H9 (cell line): Measurements from ENCODE around the gene YJU2. TPM values are rescaled to one million over a fixed set of nuclear protein-coding genes. Genes with fewer than 3 reads are reported as not detected.

Source experiments
- DNase-seq: peaks from one replicate; pipeline ENCODE4 v3.0.0-alpha.2; 2017
- H2AFZ ChIP-seq: one replicate; pipeline ENCODE4 v1.6.1; 2013; ENCODE audit warnings: mild to moderate bottlenecking, low read length, control low read depth, moderate library complexity
- H2AK5ac ChIP-seq: 2 replicates; pipeline ENCODE4 v1.6.1; 2013; ENCODE audit warnings: low read length, control low read depth, mixed read lengths; ENCODE audit not compliant: insufficient read length
- H2BK120ac ChIP-seq: one replicate; pipeline ENCODE4 v1.6.1; 2013; ENCODE audit warnings: low read depth, mild to moderate bottlenecking, low read length, control low read depth, inconsistent platforms; ENCODE audit not compliant: poor library complexity, severe bottlenecking
- H2BK12ac ChIP-seq: 2 replicates; pipeline ENCODE4 v1.6.1; 2013; ENCODE audit warnings: low read length, control low read depth, mixed read lengths, low read depth; ENCODE audit not compliant: insufficient read length
- H2BK15ac ChIP-seq: 2 replicates; pipeline ENCODE4 v1.6.1; 2013; ENCODE audit warnings: low read depth, low read length, control low read depth
- H2BK20ac ChIP-seq: one replicate; pipeline ENCODE4 v1.6.1; 2013; ENCODE audit warnings: low read depth, mild to moderate bottlenecking, low read length, control low read depth, inconsistent platforms; ENCODE audit not compliant: poor library complexity, severe bottlenecking
- H2BK5ac ChIP-seq: 2 replicates; pipeline ENCODE4 v1.6.1; 2013; ENCODE audit warnings: low read length, control low read depth, mixed read lengths; ENCODE audit not compliant: insufficient read length
- H3K14ac ChIP-seq: 2 replicates; pipeline ENCODE4 v1.6.1; 2013; ENCODE audit warnings: low read length, control low read depth; ENCODE audit not compliant: insufficient read depth
- H3K18ac ChIP-seq: 2 replicates; pipeline ENCODE4 v1.6.1; 2013; ENCODE audit warnings: low read depth, mild to moderate bottlenecking, mixed read lengths, low read length, control low read depth; ENCODE audit not compliant: insufficient read length
- H3K23ac ChIP-seq: 2 replicates; pipeline ENCODE4 v1.6.1; 2013; ENCODE audit warnings: low read length, control low read depth, mixed read lengths, low read depth; ENCODE audit not compliant: insufficient read length
- H3K23me2 ChIP-seq: 2 replicates; pipeline ENCODE4 v1.6.1; 2013; ENCODE audit warnings: low read depth, mild to moderate bottlenecking, mixed read lengths, low read length, control low read depth; ENCODE audit not compliant: insufficient read length, poor library complexity, severe bottlenecking
- H3K27ac ChIP-seq: 2 replicates; pipeline ENCODE4 v1.5.1; 2013; ENCODE audit warnings: low read length, control low read depth, mixed read lengths, low read depth; ENCODE audit not compliant: insufficient read length
- H3K27me3 ChIP-seq: 2 replicates; pipeline ENCODE4 v1.6.1; 2013; ENCODE audit warnings: low read length, control low read depth, inconsistent platforms; ENCODE audit not compliant: insufficient read depth
- H3K4ac ChIP-seq: 2 replicates; pipeline ENCODE4 v1.6.1; 2013; ENCODE audit warnings: low read depth, mild to moderate bottlenecking, control low read depth, inconsistent platforms, low read length, moderate library complexity
- H3K4me1 ChIP-seq: 2 replicates; pipeline ENCODE4 v1.6.1; 2013; ENCODE audit warnings: low read length, control low read depth, inconsistent platforms; ENCODE audit not compliant: insufficient read depth
- H3K4me2 ChIP-seq: 2 replicates; pipeline ENCODE4 v1.6.1; 2013; ENCODE audit warnings: low read length, control low read depth, mixed read lengths; ENCODE audit not compliant: insufficient read length, insufficient read depth
- H3K56ac ChIP-seq: 2 replicates; pipeline ENCODE4 v1.6.1; 2013; ENCODE audit warnings: low read depth, mild to moderate bottlenecking, mixed read lengths, low read length, control low read depth; ENCODE audit not compliant: insufficient read length
- H3K79me1 ChIP-seq: 2 replicates; pipeline ENCODE4 v1.6.1; 2013; ENCODE audit warnings: low read depth, mild to moderate bottlenecking, moderate library complexity, low read length, control low read depth, inconsistent platforms; ENCODE audit not compliant: insufficient read depth, poor library complexity, severe bottlenecking
- H3K79me2 ChIP-seq: 2 replicates; pipeline ENCODE4 v1.6.1; 2013; ENCODE audit warnings: low read length, control low read depth, inconsistent platforms; ENCODE audit not compliant: insufficient read depth
- H3K9ac ChIP-seq: 2 replicates; pipeline ENCODE4 v1.6.1; 2013; ENCODE audit warnings: low read length, control low read depth, mixed read lengths; ENCODE audit not compliant: insufficient read length; ENCODE audit errors: extremely low read depth
- H3K9me3 ChIP-seq: one replicate; pipeline ENCODE4 v1.6.1; 2013; ENCODE audit warnings: low read depth, low read length, inconsistent platforms; ENCODE audit not compliant: control insufficient read depth
- H3T11ph ChIP-seq: one replicate; pipeline ENCODE4 v1.6.1; 2013; ENCODE audit warnings: mild to moderate bottlenecking, low read length, control low read depth, inconsistent platforms
- H4K20me1 ChIP-seq: one replicate; pipeline ENCODE4 v1.6.1; 2013; ENCODE audit not compliant: control insufficient read depth, insufficient read length, insufficient read depth
- H4K5ac ChIP-seq: 2 replicates; pipeline ENCODE4 v1.6.1; 2013; ENCODE audit warnings: low read depth, mild to moderate bottlenecking, mixed read lengths, low read length, control low read depth; ENCODE audit not compliant: insufficient read length
- H4K8ac ChIP-seq: replicated peaks from 2 replicates; pipeline ENCODE4 v1.6.1; 2013; ENCODE audit warnings: low read length, control low read depth, mixed read lengths, low read depth; ENCODE audit not compliant: insufficient read length
- H4K91ac ChIP-seq: 2 replicates; pipeline ENCODE4 v1.6.1; 2013; ENCODE audit warnings: low read depth, mild to moderate bottlenecking, moderate library complexity, mixed read lengths, low read length, control low read depth; ENCODE audit not compliant: insufficient read length
- H3K27ac Mint-ChIP-seq, 3 experiments: 2 replicates in 2 of 3; 3 replicates in 1 of 3; pipeline ENCODE4 v1.8.0; 2020 to 2021; ENCODE audit warnings: mixed read lengths in 3 of 3, mild to moderate bottlenecking in 1 of 3, moderate library complexity in 1 of 3
- H3K27me3 Mint-ChIP-seq: 2 replicates; pipeline ENCODE4 v1.8.0; 2021; ENCODE audit warnings: low read depth, mild to moderate bottlenecking, moderate library complexity, mixed read lengths
- H3K36me3 Mint-ChIP-seq, 3 experiments: 2 replicates in 2 of 3; 3 replicates in 1 of 3; pipeline ENCODE4 v1.8.0; 2020 to 2021; ENCODE audit warnings: low read depth in 3 of 3, mixed read lengths in 3 of 3; ENCODE audit not compliant: insufficient read depth in 1 of 3
- H3K4me1 Mint-ChIP-seq, 2 experiments: 2 replicates each; pipeline ENCODE4 v1.8.0; 2020; ENCODE audit warnings: mixed read lengths in 2 of 2
- H3K4me3 Mint-ChIP-seq, 2 experiments: 2 replicates in 1 of 2; 3 replicates in 1 of 2; pipeline ENCODE4 v1.8.0; 2020 to 2021; ENCODE audit warnings: mild to moderate bottlenecking in 2 of 2, mixed read lengths in 2 of 2, moderate library complexity in 1 of 2
- H3K9me3 Mint-ChIP-seq, 2 experiments: 2 replicates in 1 of 2; 3 replicates in 1 of 2; pipeline ENCODE4 v1.8.0; 2020; ENCODE audit warnings: mild to moderate bottlenecking in 2 of 2, mixed read lengths in 2 of 2, moderate library complexity in 1 of 2
- total RNA-seq: library from RNA; stranded (reverse); gene quantifications from 2 replicates; pipeline ENCODE4 v1.2.1, GENCODE V29; 2021
- TF ChIP-seq, protein P1 (sequence below): fragments of 200-600 bp; sonication (generic); conservative IDR thresholded peaks from 3 replicates; pipeline ENCODE4 v1.8.0; 2021; ENCODE audit warnings: antibody characterized with exemption, mild to moderate bottlenecking

The YJU2 gene
- total RNA-seq, 1 experiment from 2014 or later, result 31.0 TPM

DNA sequence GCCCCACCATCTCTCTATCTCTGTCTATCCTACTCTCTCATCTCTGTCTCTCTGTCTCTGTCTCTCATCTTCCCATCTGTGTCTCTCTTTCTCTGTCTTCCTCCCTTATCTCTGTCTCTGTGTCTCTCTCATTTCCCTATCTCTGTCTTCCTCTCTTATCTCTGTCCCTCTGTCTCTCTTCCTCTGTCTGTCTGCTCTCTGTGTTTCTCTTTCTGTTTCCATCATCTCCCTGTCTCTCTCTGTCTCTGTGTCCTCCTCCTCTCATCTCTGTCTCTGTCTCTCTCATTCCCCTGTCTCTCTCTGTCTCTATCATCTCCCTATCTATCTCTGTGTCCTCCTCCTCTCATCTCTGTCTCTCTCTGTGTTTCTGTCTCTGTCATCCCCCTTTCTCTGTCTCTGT, 19.1 kb upstream of the YJU2 start:
- no peak overlapping the region for H3T11ph ChIP-seq
- H2BK12ac ChIP-seq, result no peak overlapping the region
- H3K4me1 ChIP-seq, result no peaks in the 10 kb centered on the region
- Mint-ChIP-seq H3K4me3 (no peak overlapping the region), H3K27me3 (peaks cover 7% of the 10 kb centered on the region), H3K4me1 (0 out of 4 replicates have a peak, but pooled peaks cover 0 to 2% of the 10 kb centered on the region in 2 experiments), H3K27ac (no peak overlapping the region), H3K9me3 (no peaks in the 10 kb centered on the region), H3K36me3 (peaks cover 0 to 4% (median 0%) of the 10 kb centered on the region in 3 experiments; a peak in 2 of 7 replicates)
- H4K20me1 ChIP-seq, result peaks cover 3% of the 10 kb centered on the region
- no peak overlapping the region for H4K91ac ChIP-seq
- no peak overlapping the region for H4K5ac ChIP-seq
- TF ChIP-seq, protein P1, sequence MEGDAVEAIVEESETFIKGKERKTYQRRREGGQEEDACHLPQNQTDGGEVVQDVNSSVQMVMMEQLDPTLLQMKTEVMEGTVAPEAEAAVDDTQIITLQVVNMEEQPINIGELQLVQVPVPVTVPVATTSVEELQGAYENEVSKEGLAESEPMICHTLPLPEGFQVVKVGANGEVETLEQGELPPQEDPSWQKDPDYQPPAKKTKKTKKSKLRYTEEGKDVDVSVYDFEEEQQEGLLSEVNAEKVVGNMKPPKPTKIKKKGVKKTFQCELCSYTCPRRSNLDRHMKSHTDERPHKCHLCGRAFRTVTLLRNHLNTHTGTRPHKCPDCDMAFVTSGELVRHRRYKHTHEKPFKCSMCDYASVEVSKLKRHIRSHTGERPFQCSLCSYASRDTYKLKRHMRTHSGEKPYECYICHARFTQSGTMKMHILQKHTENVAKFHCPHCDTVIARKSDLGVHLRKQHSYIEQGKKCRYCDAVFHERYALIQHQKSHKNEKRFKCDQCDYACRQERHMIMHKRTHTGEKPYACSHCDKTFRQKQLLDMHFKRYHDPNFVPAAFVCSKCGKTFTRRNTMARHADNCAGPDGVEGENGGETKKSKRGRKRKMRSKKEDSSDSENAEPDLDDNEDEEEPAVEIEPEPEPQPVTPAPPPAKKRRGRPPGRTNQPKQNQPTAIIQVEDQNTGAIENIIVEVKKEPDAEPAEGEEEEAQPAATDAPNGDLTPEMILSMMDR, result no peak
- DNase-seq, result no peak
- H3K4me2 ChIP-seq, result no peak overlapping the region
- H2AK5ac ChIP-seq, result no peak overlapping the region
- no peak overlapping the region for H2BK20ac ChIP-seq
- no peak overlapping the region for H3K27ac ChIP-seq
- no peaks in the 10 kb centered on the region for H3K23me2 ChIP-seq
- H3K18ac ChIP-seq, result no peak overlapping the region
- H2BK5ac ChIP-seq, result no peak overlapping the region
- H3K79me2 ChIP-seq, result no peaks in the 10 kb centered on the region
- H3K9me3 ChIP-seq, result no peaks in the 10 kb centered on the region
- H4K8ac ChIP-seq, result no peak overlapping the region
- H2BK120ac ChIP-seq, result no peak overlapping the region
- H2BK15ac ChIP-seq, result no peak overlapping the region
- H3K79me1 ChIP-seq, result no peaks in the 10 kb centered on the region
- H3K56ac ChIP-seq, result no peak overlapping the region
- H3K4ac ChIP-seq, result no peak overlapping the region
- H3K23ac ChIP-seq, result no peak overlapping the region
- no peak overlapping the region for H3K14ac ChIP-seq
- H2AFZ ChIP-seq, result no peak overlapping the region
- no peak overlapping the region for H3K9ac ChIP-seq
- H3K27me3 ChIP-seq, result no peaks in the 10 kb centered on the region
